Thymus (tissue), 11 donors: ENCODE measurements around the gene ARSD. TPM values are rescaled to one million over a fixed set of nuclear protein-coding genes. Genes with fewer than 3 reads are reported as not detected.

Experiments used
- DNase-seq, 9 donors: peaks; one replicate each; pipeline ENCODE4 v3.0.0-alpha.2; 2013; ENCODE audit warnings: low spot score in 9 of 9, low read depth in 6 of 9, missing footprints in 1 of 9
- H3K27ac ChIP-seq, 2 donors: one replicate each; pipeline ENCODE4 v1.5.1; 2013; ENCODE audit warnings: control low read depth in 1 of 2, low read depth in 1 of 2, low read length in 1 of 2, mild to moderate bottlenecking in 1 of 2, moderate library complexity in 1 of 2
- H3K27me3 ChIP-seq, 2 donors: one replicate each; pipeline ENCODE4 v1.5.1; 2013; ENCODE audit warnings: low read length in 1 of 2; ENCODE audit not compliant: control insufficient read depth in 2 of 2, insufficient read depth in 1 of 2
- H3K36me3 ChIP-seq, 2 donors: one replicate each; pipeline ENCODE4 v1.5.1; 2013; ENCODE audit warnings: low read length in 1 of 2, mild to moderate bottlenecking in 1 of 2, moderate library complexity in 1 of 2; ENCODE audit not compliant: control insufficient read depth in 2 of 2, insufficient read depth in 2 of 2
- H3K4me1 ChIP-seq, 2 donors: one replicate each; pipeline ENCODE4 v1.5.1; 2013; ENCODE audit warnings: low read length in 2 of 2; ENCODE audit not compliant: control insufficient read depth in 2 of 2, insufficient read depth in 2 of 2
- H3K4me3 ChIP-seq, 2 donors: one replicate each; pipeline ENCODE4 v1.5.1; 2013; ENCODE audit warnings: low read length in 2 of 2, control low read depth in 1 of 2, mild to moderate bottlenecking in 1 of 2
- H3K9me3 ChIP-seq, 2 donors: one replicate each; pipeline ENCODE4 v1.5.1; 2013; ENCODE audit warnings: low read length in 1 of 2, mild to moderate bottlenecking in 1 of 2; ENCODE audit not compliant: control insufficient read depth in 2 of 2, insufficient read depth in 1 of 2
- WGBS: extraction: QIAGEN DNeasy Blood & Tissue Kit; methylation state at CpG from one replicate; pipeline ENCODE4 v1.1.7; 2013; 5-methylcytosine and 5-hydroxymethylcytosine counted together
- polyA plus RNA-seq: library from polyadenylated mRNA; stranded (reverse); fragments of 200-250 nt; gene quantifications from one replicate; pipeline ENCODE4 v1.2.3, GENCODE V29; 2013
- total RNA-seq: library from RNA; stranded (reverse); fragments of 120-200 nt; gene quantifications from one replicate; pipeline ENCODE4 v1.2.4, GENCODE V29; 2013
- donor health status: healthy.

The ARSD gene
- total and polyA plus RNA-seq, 2 donors = 3.4 to 5.5 TPM

DNA sequence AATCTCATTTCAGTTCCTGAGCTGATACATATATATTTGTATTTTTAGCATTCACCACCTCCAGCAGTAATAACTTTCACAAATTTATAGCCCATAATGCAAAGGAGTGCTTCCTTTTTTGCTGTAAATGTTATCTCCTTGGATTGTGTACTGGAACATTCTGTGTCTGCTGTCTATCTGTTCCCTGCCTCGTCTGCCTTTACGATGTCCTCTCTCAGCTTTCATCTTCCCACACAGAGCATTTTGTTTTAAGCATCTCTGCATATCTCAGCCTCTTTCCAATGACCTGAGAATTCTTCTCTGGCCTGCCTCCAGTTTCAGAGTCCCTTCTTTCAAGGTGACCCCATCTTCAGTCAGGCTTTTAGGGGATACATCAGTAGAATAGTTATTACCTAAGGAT, 57.3 kb downstream of the ARSD start:
- Histone ChIP-seq H3K27me3 (no peaks in the 10 kb centered on the region), H3K27ac (no peak overlapping the region), H3K36me3 (no peaks in the 10 kb centered on the region), H3K4me3 (no peak overlapping the region), H3K4me1 (no peaks in the 10 kb centered on the region), H3K9me3 (no peaks in the 10 kb centered on the region)
- 91% methylated on average over 2 of the region's 2 CpGs for WGBS
- no peak for DNase-seq

DNA sequence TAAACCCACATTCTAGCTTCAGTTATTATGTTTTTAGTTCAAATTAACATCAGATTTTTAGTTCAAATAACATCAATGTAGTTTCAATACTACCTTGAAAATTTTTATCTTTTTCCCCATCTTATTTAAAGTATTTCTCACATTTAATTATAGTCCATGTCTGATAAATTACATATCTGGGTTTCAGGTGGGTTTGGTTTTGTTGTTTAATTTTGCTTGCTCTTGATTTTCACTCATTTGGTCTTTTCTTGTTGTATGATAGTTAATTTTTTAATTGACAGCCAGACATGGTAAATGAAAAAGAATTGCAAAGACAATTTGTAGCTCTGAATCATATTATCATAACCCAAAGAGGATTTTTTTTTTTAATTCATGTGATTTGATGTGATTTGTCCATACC, 58.5 kb downstream of the ARSD start:
- DNase-seq = no peak
- H3K27me3 ChIP-seq = no peaks in the 10 kb centered on the region
- no peaks in the 10 kb centered on the region for H3K9me3 ChIP-seq
- H3K4me3 ChIP-seq = no peak overlapping the region
- no peaks in the 10 kb centered on the region for H3K36me3 ChIP-seq
- no peaks in the 10 kb centered on the region for H3K4me1 ChIP-seq
- H3K27ac ChIP-seq = no peak overlapping the region

DNA sequence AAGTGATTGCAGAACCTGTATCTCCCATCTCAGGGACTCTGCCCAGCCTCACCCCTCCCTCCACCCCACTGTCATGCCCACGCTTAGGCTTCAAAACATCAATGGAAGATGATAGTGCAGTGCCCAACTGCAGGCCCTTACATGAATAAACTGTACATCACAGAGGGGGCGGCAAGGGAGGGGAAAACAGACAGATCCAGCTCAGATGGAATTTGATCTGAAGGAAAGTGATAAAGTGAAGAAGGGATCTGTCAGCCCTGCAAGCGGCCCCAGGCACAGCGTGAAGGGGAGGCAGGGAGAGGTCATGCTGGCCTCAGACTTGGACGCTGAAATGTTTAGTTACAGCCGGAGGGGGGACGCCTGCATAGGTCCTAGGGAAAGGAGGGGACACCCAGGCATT, 61.9 kb downstream of the ARSD start:
- Histone ChIP-seq H3K36me3 (no peaks in the 10 kb centered on the region), H3K9me3 (no peaks in the 10 kb centered on the region), H3K27me3 (no peaks in the 10 kb centered on the region), H3K4me1 (no peaks in the 10 kb centered on the region), H3K27ac (no peak overlapping the region), H3K4me3 (no peak overlapping the region)
- WGBS = 95% methylated on average over 7 of the region's 7 CpGs
- DNase-seq = no peak

DNA sequence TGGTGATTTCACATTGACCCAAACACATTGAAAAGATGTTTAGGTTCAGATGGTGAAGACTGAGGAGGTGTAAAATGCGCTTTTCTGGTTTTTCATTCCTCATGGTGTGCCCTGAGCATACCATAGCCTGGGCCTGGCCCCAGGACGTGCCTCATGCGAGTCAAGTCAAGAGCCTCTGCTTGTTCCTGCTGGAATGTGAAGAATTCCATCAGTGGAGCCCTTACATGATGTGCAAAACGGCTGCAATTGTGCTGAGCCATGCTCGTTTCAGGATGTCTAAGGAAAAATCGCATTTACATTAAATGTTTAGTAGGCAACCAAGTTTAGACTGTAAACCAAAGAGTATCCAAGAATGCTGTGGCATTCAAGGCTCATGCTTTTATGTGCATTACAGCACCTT, 65.5 kb downstream of the ARSD start:
- 96% methylated on average over 6 of the region's 6 CpGs for WGBS
- no peaks in the 10 kb centered on the region for H3K4me1 ChIP-seq
- H3K4me3 ChIP-seq = no peak overlapping the region
- H3K36me3 ChIP-seq = no peaks in the 10 kb centered on the region
- H3K27ac ChIP-seq = no peak overlapping the region
- DNase-seq = no peak
- no peaks in the 10 kb centered on the region for H3K27me3 ChIP-seq
- H3K9me3 ChIP-seq = no peaks in the 10 kb centered on the region

DNA sequence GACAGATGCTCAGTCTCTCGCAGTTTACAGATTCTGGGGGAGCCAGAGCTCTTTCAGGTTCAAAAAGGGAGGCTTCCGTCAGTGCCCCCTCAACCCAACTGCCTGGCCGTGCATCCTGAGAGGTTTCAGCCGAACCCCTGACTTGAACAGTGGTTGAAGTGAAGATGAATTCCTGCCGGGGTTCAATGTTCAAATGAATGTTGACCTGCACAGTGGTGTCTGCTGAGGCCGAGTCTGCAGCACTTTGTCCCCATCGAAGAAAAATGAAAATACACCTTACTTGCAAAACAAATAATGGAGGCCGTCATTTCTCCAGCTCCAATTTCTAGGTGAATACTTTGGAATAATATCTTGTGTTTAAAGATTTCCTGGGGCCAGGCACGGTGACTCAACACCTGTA, 66.7 kb downstream of the ARSD start:
- Histone ChIP-seq H3K27ac (no peak overlapping the region), H3K27me3 (no peaks in the 10 kb centered on the region), H3K4me3 (no peak overlapping the region), H3K4me1 (no peaks in the 10 kb centered on the region), H3K36me3 (no peaks in the 10 kb centered on the region), H3K9me3 (no peaks in the 10 kb centered on the region)
- WGBS = 76% methylated on average over 9 of the region's 9 CpGs
- no peak for DNase-seq

DNA sequence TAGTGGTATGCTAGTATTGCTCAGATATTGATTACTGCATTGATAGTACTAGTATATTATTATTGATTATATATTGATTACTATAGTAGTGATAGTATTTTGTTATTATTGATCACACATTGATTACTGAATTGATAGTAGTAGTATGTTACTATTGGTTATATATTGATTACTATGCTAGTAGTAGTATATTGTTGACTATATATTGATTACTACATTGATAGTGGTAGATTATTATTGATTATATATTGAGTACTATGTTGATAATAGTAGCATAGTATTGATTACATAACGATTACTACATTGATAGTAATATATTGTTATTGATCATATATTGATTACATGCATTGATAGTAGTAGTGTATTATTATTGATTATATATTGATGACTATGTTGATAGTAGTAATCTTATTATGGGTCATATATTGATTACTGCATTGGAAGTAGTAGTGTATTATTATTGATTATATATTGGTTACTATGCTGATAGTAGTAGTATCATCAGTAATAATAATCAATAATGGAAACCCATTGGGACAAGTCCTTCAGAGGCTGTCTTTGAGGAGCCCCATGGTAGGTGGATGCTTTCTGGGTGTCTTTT, 69.8 kb downstream of the ARSD start:
- H3K36me3 ChIP-seq = no peaks in the 10 kb centered on the region
- H3K27ac ChIP-seq = no peak overlapping the region
- H3K9me3 ChIP-seq = no peaks in the 10 kb centered on the region
- WGBS = 100% methylated on average over 1 of the region's 1 CpG
- H3K4me3 ChIP-seq = no peak overlapping the region
- no peaks in the 10 kb centered on the region for H3K27me3 ChIP-seq
- no peak for DNase-seq
- H3K4me1 ChIP-seq = no peaks in the 10 kb centered on the region

DNA sequence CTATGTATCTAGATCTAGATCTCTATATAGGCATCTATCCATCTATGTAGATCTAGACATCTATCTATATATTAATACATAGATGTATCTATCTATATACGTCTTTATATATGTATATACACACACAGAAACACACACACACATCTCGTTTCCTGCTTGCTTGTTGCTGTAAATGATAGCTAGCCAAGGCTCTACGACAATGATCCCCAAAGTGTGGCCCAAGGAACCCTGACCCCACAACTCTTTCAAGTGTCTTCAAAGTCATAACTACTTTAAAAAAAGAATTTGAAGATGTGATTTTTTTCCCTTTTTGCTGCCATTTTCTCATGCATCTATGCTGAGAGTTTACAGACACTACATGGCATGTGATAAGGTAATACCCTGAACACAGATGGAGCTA, 71.6 kb downstream of the ARSD start:
- H3K4me3 ChIP-seq = no peak overlapping the region
- no peak overlapping the region for H3K27ac ChIP-seq

DNA sequence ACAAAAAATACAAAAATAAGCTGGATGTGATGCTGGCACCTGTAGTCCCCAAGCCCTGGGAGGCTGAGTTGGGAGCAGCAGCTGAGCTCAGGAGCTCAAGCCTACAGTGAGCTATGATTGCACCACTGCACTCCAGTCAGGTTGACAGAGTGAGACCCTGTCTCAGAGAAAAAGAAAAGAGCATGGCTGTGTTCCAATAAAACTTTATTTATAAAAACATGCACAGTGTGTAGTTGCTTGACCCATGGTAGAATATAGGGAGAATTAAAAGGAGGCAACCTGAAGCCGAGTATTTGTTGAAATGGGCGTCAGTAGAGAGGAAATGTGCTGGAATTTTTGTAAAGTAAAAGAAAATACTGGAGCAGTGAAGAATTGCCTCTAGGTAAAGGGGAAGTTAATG, 73.4 kb downstream of the ARSD start:
- Histone ChIP-seq H3K27me3 (no peaks in the 10 kb centered on the region), H3K4me3 (no peak overlapping the region), H3K27ac (no peak overlapping the region), H3K36me3 (no peaks in the 10 kb centered on the region), H3K9me3 (no peaks in the 10 kb centered on the region), H3K4me1 (no peaks in the 10 kb centered on the region)
- 99% methylated on average over 2 of the region's 2 CpGs for WGBS
- no peak for DNase-seq

More for the DNA sequence above, 71.6 kb downstream of the ARSD start:
- no peak for DNase-seq
- Histone ChIP-seq H3K27me3 (no peaks in the 10 kb centered on the region), H3K36me3 (no peaks in the 10 kb centered on the region), H3K9me3 (no peaks in the 10 kb centered on the region), H3K4me1 (no peaks in the 10 kb centered on the region)
- WGBS = 97% methylated on average over 3 of the region's 3 CpGs

DNA sequence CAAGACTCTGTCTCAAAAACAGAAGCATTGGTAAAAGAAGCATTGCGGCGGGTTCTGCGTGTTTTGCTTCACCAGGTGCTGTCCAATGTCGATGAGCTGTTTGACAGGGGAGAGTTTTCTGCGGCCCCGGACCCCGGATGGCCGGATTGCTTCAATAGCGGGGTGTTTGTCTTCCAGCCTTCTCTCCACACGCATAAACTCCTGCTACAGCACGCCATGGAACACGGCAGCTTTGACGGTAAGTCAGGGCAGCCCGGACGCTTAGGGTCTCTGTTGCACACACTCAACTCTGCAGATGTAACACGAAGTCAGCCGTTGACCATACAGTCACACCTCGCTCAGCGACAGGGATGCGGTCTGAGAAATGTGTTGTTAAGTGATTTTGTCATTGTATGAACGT, 74.2 kb downstream of the ARSD start:
- DNase-seq = no peak
- 98% methylated on average over 21 of the region's 21 CpGs for WGBS
- H3K9me3 ChIP-seq = no peaks in the 10 kb centered on the region
- no peaks in the 10 kb centered on the region for H3K36me3 ChIP-seq
- no peaks in the 10 kb centered on the region for H3K4me1 ChIP-seq
- no peak overlapping the region for H3K27ac ChIP-seq
- no peaks in the 10 kb centered on the region for H3K27me3 ChIP-seq
- no peak overlapping the region for H3K4me3 ChIP-seq
